Bronchial epithelial cell (primary cell): ENCODE results near the gene SLC35F6. TPM values are rescaled to one million over a fixed set of nuclear protein-coding genes. Genes with fewer than 3 reads are reported as not detected.

Experiments
- DNase-seq: peaks from one replicate; pipeline ENCODE4 v3.0.0-alpha.2; 2010; ENCODE audit warnings: low read depth
- FAIRE-seq: peaks from 2 replicates; lab custom pipeline; 2011; peaks lifted over from hg19 to GRCh38; lab: Jason Lieb, UNC
- H3K27me3 ChIP-seq: 2 replicates; pipeline ENCODE4 v1.5.1; 2011; ENCODE audit warnings: low read length; ENCODE audit not compliant: control insufficient read depth, insufficient read depth
- H3K36me3 ChIP-seq: 2 replicates; pipeline ENCODE4 v1.5.1; 2011; ENCODE audit warnings: low read length; ENCODE audit not compliant: control insufficient read depth, insufficient read depth
- H3K4me3 ChIP-seq: 2 replicates; pipeline ENCODE4 v1.5.1; 2011; ENCODE audit warnings: mild to moderate bottlenecking, low read depth, low read length, control low read depth
- total RNA-seq: library from RNA; depleted of rRNA; stranded (reverse); fragments of >200 nt; gene quantifications from 2 replicates; pipeline ENCODE4 v1.2.1, GENCODE V29; 2014
- TF ChIP-seq, protein P1 (sequence below): IDR thresholded peaks from 2 replicates; pipeline ENCODE4 v1.5.1; 2011; ENCODE audit warnings: mild to moderate bottlenecking, moderate library complexity, low read length, control low read depth, inconsistent platforms; ENCODE audit not compliant: insufficient read depth, severe bottlenecking

The SLC35F6 gene
- total RNA-seq, 1 donor from 2014 or later = 29.2 TPM

GRCh38 chr2:26733413-26733812 lies 30.7 kb upstream of the SLC35F6 start:
- no peaks in the 10 kb centered on the region for H3K36me3 ChIP-seq
- H3K4me3 ChIP-seq = no peak overlapping the region
- TF ChIP-seq, protein P1, sequence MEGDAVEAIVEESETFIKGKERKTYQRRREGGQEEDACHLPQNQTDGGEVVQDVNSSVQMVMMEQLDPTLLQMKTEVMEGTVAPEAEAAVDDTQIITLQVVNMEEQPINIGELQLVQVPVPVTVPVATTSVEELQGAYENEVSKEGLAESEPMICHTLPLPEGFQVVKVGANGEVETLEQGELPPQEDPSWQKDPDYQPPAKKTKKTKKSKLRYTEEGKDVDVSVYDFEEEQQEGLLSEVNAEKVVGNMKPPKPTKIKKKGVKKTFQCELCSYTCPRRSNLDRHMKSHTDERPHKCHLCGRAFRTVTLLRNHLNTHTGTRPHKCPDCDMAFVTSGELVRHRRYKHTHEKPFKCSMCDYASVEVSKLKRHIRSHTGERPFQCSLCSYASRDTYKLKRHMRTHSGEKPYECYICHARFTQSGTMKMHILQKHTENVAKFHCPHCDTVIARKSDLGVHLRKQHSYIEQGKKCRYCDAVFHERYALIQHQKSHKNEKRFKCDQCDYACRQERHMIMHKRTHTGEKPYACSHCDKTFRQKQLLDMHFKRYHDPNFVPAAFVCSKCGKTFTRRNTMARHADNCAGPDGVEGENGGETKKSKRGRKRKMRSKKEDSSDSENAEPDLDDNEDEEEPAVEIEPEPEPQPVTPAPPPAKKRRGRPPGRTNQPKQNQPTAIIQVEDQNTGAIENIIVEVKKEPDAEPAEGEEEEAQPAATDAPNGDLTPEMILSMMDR = no peak
- DNase-seq (no peak), FAIRE-seq (no peak)
- peaks cover 3% of the 10 kb centered on the region for H3K27me3 ChIP-seq

GRCh38 chr2:26735097-26735496 lies 29.0 kb upstream of the SLC35F6 start:
- DNase-seq = peak; percentile 55
- no peak for FAIRE-seq
- no peaks in the 10 kb centered on the region for H3K36me3 ChIP-seq
- H3K27me3 ChIP-seq = peaks cover 2% of the 10 kb centered on the region
- TF ChIP-seq, protein P1 = no peak
- H3K4me3 ChIP-seq = no peak overlapping the region

- TF ChIP-seq, protein P1 = no peak
- DNase-seq = no peak
- FAIRE-seq = no peak
- no peaks in the 10 kb centered on the region for H3K36me3 ChIP-seq
- H3K4me3 ChIP-seq = no peak overlapping the region
- no peaks in the 10 kb centered on the region for H3K27me3 ChIP-seq
These were observed 28.0 kb upstream of the SLC35F6 start for GRCh38 chr2:26735883-26736588.

- TF ChIP-seq, protein P1 = no peak
- H3K4me3 ChIP-seq = no peak overlapping the region
- no peaks in the 10 kb centered on the region for H3K27me3 ChIP-seq
- FAIRE-seq (no peak), DNase-seq (no peak)
- no peaks in the 10 kb centered on the region for H3K36me3 ChIP-seq
These were observed 26.9 kb upstream of the SLC35F6 start for GRCh38 chr2:26737221-26737620.

DNA sequence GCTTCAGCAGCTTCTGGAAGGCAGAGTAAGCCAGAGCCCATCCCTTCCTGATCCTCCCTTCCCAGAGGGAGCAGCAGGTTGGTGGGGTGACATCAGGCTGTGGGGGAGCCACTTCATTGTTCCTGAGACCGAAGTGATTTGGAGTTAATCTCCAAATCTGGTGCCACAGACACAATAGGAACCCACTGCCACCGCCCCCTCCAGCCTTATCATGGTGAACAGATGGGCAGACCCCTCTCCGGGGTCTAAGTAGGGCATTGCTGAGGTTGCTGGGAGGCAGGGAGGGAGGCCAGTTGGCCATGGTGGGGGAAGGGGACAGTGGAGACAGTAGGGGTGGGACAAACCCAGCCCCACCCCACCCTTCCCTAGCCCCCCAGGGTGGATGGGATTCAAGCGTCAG lies 25.6 kb upstream of the SLC35F6 start:
- no peak for FAIRE-seq
- TF ChIP-seq, protein P1 = no peak
- Histone ChIP-seq H3K27me3 (no peaks in the 10 kb centered on the region), H3K36me3 (no peaks in the 10 kb centered on the region), H3K4me3 (no peak overlapping the region)
- no peak for DNase-seq

DNA sequence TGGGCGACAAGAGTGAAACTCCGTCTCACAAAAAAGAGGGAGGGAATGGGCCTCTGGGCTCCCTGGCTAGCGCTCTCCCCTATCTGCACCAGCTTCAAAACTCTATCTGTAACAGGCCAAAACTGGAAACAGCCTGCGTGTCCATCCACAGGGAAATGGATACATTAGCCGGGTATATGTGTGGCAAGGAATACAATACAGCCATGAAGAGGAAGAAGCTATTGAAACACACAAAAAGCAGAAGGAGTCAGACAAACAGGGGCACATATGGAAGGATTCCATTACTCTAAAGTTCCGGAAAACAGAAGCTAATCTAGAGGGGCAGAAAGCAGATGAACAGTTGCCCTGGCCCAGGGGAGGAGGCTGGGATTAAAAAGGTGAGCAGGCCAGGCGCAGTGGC lies 24.6 kb upstream of the SLC35F6 start:
- no peaks in the 10 kb centered on the region for H3K36me3 ChIP-seq
- H3K27me3 ChIP-seq = no peaks in the 10 kb centered on the region
- no peak overlapping the region for H3K4me3 ChIP-seq
- TF ChIP-seq, protein P1 = no peak
- DNase-seq = no peak
- no peak for FAIRE-seq
